ENCODE data around the gene LAMC3.
"Not testable (repeated sequence)": the region's sequence is repeated elsewhere in the genome, so short reads cannot be mapped to it uniquely, and the experiment has no call there.

LAMC3 gene

DNA sequence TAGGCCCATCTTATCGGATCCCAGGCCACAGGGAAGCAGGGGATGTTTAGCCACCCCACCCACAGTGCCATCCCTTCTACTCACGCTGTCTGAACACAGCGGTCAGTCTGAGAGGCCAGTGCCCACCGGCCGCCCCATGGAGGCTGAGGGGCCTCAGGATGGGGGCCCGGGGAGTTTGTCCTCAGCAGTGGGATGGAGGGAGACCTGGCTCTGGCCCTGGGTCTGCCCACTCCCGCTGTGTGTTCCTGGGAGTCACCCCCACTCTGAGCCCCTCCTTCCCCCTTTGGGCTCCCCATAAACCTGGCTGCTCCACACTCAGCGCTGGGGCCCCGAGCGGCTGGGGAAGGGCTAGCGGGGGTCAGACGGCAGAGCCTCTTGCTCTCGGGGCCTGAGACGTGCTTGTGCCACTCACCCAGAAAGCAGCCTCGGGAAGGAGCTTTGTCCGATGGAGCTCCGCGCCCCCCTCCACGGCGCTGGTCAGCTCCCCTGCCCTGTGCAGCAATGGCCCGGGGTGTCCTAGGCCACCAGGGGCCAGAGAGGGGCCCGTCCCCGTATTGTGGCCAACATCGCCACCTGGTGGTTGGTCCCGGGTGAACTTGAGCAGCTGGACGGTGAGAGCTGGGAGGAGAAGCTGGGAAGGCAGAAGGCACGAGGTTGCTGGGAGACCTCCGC lies 10.9 kb upstream of the LAMC3 start:
- Histone ChIP-seq H3K27ac (no peak overlapping the region), H3K36me3 (no peaks in the 10 kb centered on the region), H3K4me1 (no peaks in the 10 kb centered on the region), H3K27me3 (peaks cover 0 to 79% of the 10 kb centered on the region in 2 donors), H3K9me3 (no peaks in the 10 kb centered on the region), H3K4me3 (no peak overlapping the region)
- peak in 1 of 2 donors; percentile 29 for DNase-seq
- intact Hi-C loops (cut with DNase I; ENCODE audit: low total_unique reads): no loop called here
- TF ChIP-seq, protein P1, sequence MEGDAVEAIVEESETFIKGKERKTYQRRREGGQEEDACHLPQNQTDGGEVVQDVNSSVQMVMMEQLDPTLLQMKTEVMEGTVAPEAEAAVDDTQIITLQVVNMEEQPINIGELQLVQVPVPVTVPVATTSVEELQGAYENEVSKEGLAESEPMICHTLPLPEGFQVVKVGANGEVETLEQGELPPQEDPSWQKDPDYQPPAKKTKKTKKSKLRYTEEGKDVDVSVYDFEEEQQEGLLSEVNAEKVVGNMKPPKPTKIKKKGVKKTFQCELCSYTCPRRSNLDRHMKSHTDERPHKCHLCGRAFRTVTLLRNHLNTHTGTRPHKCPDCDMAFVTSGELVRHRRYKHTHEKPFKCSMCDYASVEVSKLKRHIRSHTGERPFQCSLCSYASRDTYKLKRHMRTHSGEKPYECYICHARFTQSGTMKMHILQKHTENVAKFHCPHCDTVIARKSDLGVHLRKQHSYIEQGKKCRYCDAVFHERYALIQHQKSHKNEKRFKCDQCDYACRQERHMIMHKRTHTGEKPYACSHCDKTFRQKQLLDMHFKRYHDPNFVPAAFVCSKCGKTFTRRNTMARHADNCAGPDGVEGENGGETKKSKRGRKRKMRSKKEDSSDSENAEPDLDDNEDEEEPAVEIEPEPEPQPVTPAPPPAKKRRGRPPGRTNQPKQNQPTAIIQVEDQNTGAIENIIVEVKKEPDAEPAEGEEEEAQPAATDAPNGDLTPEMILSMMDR (IDR thresholded peaks at IDR 0.05): peak; percentile 48 to 54

DNA sequence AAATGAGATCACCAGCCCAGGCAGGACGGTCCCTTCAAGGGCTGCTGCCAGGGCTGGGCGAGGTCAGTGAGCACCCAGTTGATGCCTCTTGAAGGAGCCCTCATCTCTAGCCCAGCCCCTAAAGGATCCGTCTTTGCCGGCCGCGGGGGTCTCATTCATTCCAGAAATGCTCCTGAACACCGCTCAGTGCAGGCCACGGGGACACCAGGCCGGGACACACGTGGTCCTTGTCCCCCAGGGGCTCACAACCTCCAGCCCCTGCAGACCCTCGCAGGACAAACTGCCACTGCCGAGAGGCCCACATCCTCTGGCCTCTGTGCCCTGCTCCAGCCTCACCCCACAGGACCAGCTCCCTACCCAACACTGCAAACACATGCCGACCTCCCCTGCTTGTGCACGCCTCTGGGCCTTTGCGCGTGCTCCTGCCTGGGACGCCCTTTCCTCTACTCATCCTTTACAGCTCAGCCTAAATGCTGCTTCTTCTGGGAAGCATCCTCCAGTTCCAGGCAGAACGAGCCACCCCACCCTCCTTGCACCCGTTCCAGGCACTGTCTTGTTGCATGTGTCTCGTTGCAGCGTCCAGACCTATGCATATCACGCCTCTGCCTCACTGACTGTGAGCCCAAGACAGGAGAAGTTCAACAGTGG lies 10.3 kb upstream of the LAMC3 start:
- H3K4me1 ChIP-seq: no peaks in the 10 kb centered on the region
- H3K9me3 ChIP-seq: no peaks in the 10 kb centered on the region
- no peak for DNase-seq
- no peak overlapping the region for H3K4me3 ChIP-seq
- TF ChIP-seq, protein P1 (IDR thresholded peaks at IDR 0.05): no peak
- peaks cover 0 to 74% of the 10 kb centered on the region in 2 donors for H3K27me3 ChIP-seq
- no peaks in the 10 kb centered on the region for H3K36me3 ChIP-seq
- intact Hi-C loops (cut with DNase I; ENCODE audit: low total_unique reads): no loop called here
- no peak overlapping the region for H3K27ac ChIP-seq

DNA sequence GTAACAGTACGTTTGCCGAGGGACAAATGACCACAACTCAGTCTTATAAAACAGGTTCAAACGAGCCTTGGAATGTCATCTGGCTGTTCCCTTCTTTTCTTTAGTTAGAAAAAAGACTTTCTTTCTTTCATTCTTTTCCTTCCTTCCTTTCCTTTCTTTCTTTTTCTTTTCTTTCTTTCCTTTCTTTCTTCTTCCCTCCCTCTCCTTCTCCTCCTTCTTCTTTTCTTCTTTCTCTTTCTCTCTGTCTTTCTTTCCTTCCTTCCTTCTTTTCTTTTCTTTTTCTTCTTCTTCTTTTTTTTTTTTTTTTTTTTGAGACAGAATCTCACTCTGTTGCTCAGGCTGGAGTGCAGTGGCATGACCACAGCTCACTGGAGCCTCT lies 9.7 kb upstream of the LAMC3 start:
- no peaks in the 10 kb centered on the region for H3K4me1 ChIP-seq
- TF ChIP-seq, protein P1 (IDR thresholded peaks at IDR 0.05): no peak
- H3K4me3 ChIP-seq: no peak overlapping the region
- DNase-seq: no peak
- H3K9me3 ChIP-seq: no peaks in the 10 kb centered on the region
- no peaks in the 10 kb centered on the region for H3K36me3 ChIP-seq
- H3K27ac ChIP-seq: no peak overlapping the region
- peaks cover 0 to 69% of the 10 kb centered on the region in 2 donors for H3K27me3 ChIP-seq
- intact Hi-C loops (cut with DNase I; ENCODE audit: low total_unique reads): no loop called here

DNA sequence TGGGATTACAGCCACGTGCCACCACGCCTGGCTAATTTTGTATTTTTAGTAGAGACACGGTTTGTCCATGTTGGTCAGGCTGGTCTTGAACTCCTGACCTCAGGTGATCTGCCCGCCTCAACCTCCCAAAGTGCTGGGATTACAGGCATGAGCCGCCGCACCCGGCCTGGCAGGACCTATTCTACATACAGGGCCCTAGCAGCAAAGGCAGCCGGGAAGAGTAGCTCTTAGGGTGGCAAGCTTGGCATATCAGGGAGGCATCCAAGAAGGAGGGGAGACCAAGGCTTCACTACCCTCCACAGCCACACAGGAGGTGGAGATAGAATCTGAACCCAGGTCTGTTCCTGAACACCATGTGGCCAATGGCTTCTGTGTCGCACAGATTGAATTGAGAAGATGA lies 8.4 kb upstream of the LAMC3 start:
- H3K4me3 ChIP-seq; H3K9me3 ChIP-seq; H3K4me1 ChIP-seq; H3K36me3 ChIP-seq; H3K27ac ChIP-seq; intact Hi-C loops (cut with DNase I; ENCODE audit: low total_unique reads); DNase-seq: not testable (repeated sequence)
- peaks cover 0 to 58% of the 10 kb centered on the region in 2 donors for H3K27me3 ChIP-seq

GRCh38 chr9:131001021-131001420 lies 8.0 kb upstream of the LAMC3 start:
- intact Hi-C loops (cut with DNase I; ENCODE audit: low total_unique reads): no loop called here
- TF ChIP-seq, protein P1 (IDR thresholded peaks at IDR 0.05): no peak
- Histone ChIP-seq H3K36me3 (no peaks in the 10 kb centered on the region), H3K9me3 (no peaks in the 10 kb centered on the region), H3K27ac (no peak overlapping the region), H3K27me3 (peaks cover 0 to 55% of the 10 kb centered on the region in 2 donors), H3K4me1 (no peaks in the 10 kb centered on the region), H3K4me3 (no peak overlapping the region)
- DNase-seq: no peak

DNA sequence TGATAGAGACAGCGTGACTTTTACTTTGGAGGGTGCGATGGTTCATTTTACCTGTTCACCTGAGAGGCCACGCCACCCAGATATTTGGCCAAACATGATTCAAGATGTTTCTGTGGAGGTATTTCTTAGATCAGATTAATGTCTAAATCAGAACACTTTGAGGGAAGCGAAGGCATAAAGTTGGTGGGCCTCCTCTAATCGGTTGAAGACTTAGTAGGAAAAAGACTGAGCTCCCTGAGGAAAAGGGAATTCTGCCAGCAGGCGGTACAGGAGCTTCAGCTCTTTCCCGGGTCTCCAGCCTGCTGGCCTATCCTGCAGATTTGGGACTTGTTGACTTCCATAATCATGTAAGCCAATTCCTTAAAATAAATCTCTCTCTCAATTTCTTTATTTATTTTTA lies 7.0 kb upstream of the LAMC3 start:
- H3K4me3 ChIP-seq: no peak overlapping the region
- TF ChIP-seq, protein P1 (IDR thresholded peaks at IDR 0.05): no peak
- intact Hi-C loops (cut with DNase I; ENCODE audit: low total_unique reads): no loop called here
- no peak for DNase-seq
- no peaks in the 10 kb centered on the region for H3K4me1 ChIP-seq
- no peak overlapping the region for H3K27ac ChIP-seq
- no peaks in the 10 kb centered on the region for H3K9me3 ChIP-seq
- no peaks in the 10 kb centered on the region for H3K36me3 ChIP-seq
- peaks cover 0 to 50% of the 10 kb centered on the region in 2 donors for H3K27me3 ChIP-seq

Measured in tibial artery (tissue), 4 donors.